ENCODE results near the gene ARHGDIG.
"Not testable (repeated sequence)": the region's sequence is repeated elsewhere in the genome, so short reads cannot be mapped to it uniquely, and the experiment has no call there.

DNA sequence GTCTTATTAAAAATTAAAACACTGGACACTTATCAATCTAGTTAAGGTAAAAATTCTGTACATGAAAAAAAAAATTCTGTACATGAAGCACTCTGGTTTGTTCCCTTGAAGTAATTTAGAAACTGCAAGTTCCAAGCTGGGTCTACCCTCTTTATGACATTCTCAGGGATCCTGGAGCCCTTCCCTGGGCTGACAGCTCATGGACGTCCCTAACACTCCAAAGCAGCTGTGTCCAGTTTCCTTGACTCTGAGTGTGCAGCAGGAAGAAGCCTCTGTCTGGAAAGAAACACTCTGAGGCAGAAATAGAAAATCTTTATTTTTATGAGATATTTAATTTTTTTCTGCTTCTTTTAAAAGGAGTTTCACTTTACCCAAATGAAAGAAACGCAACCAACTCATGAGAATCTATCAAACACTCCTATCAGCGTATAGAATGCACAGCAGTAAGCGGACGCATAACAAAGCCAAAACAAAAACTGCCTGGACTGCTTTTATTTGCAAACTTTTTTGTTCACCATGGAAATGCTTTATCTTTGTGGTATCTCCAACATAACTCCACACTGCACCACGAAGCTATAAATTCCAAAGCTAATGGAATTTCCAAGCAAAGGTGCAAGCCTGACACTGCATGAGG, 50.9 kb downstream of the ARHGDIG start:
- TF ChIP-seq, protein P1, sequence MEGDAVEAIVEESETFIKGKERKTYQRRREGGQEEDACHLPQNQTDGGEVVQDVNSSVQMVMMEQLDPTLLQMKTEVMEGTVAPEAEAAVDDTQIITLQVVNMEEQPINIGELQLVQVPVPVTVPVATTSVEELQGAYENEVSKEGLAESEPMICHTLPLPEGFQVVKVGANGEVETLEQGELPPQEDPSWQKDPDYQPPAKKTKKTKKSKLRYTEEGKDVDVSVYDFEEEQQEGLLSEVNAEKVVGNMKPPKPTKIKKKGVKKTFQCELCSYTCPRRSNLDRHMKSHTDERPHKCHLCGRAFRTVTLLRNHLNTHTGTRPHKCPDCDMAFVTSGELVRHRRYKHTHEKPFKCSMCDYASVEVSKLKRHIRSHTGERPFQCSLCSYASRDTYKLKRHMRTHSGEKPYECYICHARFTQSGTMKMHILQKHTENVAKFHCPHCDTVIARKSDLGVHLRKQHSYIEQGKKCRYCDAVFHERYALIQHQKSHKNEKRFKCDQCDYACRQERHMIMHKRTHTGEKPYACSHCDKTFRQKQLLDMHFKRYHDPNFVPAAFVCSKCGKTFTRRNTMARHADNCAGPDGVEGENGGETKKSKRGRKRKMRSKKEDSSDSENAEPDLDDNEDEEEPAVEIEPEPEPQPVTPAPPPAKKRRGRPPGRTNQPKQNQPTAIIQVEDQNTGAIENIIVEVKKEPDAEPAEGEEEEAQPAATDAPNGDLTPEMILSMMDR (conservative IDR thresholded peaks at IDR 0.05): not testable (repeated sequence)
- not testable (repeated sequence) for TF ChIP-seq ZFX (IDR thresholded peaks at IDR 0.05)
